ENCODE data around the gene GON4L. TPM values are rescaled to one million over a fixed set of nuclear protein-coding genes. Genes with fewer than 3 reads are reported as not detected.
A peak's percentile ranks its signal among the peaks of the same experiment; 100 is the strongest.
"Not testable (repeated sequence)": the region's sequence is repeated elsewhere in the genome, so short reads cannot be mapped to it uniquely, and the experiment has no call there.

Gene GON4L
- total RNA-seq, 1 experiment from 2014 or later = 25.8 TPM

DNA sequence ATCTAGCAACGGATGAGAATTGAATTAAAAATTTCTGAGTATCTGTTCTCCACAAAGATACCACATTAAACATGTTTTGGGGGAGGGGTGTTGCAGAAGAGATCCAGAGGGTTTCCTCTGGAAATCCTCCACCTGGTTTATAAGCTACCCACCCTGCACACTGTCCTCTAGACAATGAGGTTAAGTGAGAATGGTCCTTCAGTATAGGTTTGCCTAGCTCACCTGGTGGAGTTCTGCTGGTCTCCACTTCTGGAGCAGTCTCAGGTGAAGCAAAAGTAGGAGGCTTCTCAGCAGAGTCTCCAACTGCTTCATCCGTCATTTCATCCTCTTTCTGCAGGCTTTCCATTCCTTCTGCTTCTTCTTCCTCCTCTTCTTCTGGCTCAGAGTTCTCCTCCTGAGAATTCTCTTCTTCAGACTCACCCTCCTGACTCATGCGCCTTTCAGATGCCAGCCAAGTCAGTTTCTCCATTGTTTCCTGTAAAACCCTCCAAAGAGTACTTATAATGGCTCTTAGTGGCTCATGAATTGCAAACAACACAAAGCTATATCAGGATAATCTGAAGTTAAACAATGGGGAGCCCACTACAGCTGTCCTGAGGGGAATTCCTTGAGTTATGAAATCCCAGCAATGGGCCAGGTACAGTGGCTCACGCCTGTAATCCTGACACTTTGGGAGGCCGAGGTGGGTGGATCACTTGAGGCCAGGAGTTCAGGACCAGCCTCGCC is 93.8 kb downstream of the GON4L start:
- DNase-seq = peak; percentile 14 to 41

DNA sequence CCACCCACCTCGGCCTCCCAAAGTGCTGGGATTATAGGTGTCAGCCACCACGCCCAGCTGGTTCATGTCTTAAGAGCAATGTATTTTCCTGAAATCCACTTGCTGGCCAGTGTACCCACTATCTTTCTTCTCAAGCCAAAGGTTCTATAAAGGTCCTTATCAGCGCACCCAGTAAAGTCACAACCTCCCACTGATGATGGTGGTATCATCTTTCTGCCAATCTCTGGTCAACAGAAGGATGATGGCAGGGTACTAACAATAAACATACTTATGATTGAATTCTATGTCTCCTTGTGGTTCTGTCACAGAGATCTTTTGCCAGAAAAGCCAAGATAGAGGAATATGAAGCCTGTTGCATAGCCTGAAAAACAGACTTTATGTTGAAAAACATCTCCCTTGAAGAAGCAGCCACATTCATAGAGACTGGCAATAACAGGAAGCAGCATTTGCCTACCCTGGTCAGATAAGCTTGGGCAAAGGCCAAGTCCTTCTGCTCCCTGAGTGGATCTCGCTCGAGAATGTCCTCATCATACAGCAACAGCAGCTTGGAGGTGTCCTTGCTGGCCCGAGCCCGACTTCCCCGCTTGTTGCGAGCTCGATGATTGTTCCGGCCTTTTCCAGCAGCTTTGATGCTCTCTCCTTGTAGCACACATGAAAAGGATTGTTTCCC is 95.1 kb downstream of the GON4L start:
- H3K27me3 ChIP-seq = no peaks in the 10 kb centered on the region
- no peaks in the 10 kb centered on the region for H3K9me3 ChIP-seq (replicated peaks)
- DNase-seq = no peak
- H3K36me3 ChIP-seq = peaks cover 48% of the 10 kb centered on the region
- no peak overlapping the region for H3K27ac ChIP-seq
- H3K4me3 ChIP-seq = no peak overlapping the region
- H3K4me1 ChIP-seq = no peaks in the 10 kb centered on the region

More for the DNA sequence above, 93.8 kb downstream of the GON4L start:
- not testable (repeated sequence) for H3K4me3 ChIP-seq; H3K9me3 ChIP-seq (replicated peaks); H3K27ac ChIP-seq; H3K4me1 ChIP-seq; H3K27me3 ChIP-seq
- peaks cover 50% of the 10 kb centered on the region for H3K36me3 ChIP-seq

DNA sequence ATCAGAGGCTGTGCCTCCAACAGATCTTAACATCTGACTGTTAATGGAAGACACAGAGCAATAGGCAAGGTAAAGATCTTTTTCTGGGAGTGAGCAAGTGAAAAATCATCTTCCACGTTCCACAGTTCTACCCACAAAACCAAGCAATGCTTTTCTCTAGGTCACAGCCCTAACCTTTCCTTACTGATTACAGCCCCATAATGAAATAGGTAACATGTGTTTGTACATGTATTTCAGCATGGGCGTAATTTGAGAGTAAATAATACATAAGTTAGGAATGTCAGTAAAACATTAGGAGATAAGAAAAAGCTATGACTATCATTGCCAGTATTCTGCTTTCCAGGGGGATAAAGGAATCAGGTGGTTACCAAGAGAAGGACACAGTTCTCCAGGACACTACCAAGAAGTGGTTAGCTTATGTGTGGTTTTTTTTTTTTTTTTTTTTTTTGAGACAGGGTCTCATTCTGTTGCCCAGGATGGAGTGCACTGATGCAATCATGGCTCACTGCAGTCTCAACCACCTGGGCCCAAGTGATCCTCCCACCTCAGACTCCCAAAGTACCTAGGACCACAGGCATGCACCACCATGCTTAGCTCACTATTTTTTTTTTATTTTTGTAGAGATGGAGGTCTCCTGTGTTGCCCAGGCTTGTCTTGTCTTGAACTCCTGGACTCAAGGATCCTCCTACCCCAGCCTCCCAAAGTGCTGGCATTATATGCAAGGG is 96.1 kb downstream of the GON4L start:
- peaks cover 50% of the 10 kb centered on the region for H3K36me3 ChIP-seq
- no peaks in the 10 kb centered on the region for H3K9me3 ChIP-seq (replicated peaks)
- DNase-seq = no peak
- no peaks in the 10 kb centered on the region for H3K27me3 ChIP-seq
- no peak overlapping the region for H3K27ac ChIP-seq
- no peaks in the 10 kb centered on the region for H3K4me1 ChIP-seq
- H3K4me3 ChIP-seq = no peak overlapping the region

DNA sequence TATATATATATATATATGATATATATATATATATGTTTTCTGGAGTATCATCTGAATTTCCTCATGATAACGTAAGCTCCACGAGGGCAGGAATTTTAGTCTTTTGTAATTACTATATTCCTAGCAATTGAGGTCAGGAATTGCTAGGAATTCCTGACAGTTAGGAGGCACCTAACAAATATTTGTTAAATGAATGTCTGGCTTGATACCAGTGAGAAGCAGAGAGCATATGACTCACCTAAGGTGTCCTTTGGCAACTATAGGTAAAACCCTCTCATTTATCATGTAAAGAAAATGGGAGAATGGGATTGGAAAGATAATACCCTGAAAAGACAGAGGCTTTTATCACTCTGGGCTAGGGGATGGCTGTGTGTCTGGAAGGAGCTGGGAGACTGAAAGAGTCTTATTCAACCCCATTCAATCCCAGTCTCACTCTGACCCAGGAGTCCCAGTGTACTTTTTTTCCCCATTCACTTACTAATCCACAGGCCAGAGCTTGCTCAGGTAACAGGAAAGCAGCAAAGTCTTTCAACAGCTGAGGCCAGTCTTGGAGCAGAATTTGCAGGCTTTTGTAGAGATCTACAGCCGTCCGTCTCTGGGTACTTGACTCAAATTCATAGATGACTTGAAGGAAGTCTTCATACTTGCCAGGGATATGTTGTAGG is 96.9 kb downstream of the GON4L start:
- Histone ChIP-seq H3K36me3 (peaks cover 49% of the 10 kb centered on the region), H3K27me3 (no peaks in the 10 kb centered on the region), H3K9me3 (replicated peaks) (no peaks in the 10 kb centered on the region), H3K4me3 (no peak overlapping the region), H3K4me1 (no peaks in the 10 kb centered on the region), H3K27ac (no peak overlapping the region)
- no peak for DNase-seq

DNA sequence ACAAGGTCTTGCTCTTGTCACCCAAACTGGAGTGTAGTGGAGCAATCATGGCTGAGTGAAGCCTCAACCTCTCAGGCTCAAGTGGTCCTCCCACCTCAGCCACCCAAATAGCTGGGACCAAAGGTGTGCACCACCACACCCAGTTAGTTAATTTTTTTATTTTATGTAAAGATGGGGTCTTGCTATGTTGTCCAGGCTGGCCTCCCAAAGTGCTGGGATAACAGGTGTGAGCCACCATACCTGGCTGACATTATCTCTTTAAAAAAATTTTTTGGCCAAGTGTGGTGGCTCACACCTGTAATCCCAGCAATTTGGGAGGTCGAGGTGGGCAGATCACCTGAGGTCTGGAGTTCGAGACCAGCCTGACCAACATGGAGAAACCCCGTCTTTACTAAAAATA is 98.0 kb downstream of the GON4L start:
- not testable (repeated sequence) for H3K27ac ChIP-seq; H3K4me1 ChIP-seq; H3K4me3 ChIP-seq; H3K27me3 ChIP-seq; H3K9me3 ChIP-seq (replicated peaks); DNase-seq
- peaks cover 44% of the 10 kb centered on the region; the same call in 1 of the 2 replicates for H3K36me3 ChIP-seq

DNA sequence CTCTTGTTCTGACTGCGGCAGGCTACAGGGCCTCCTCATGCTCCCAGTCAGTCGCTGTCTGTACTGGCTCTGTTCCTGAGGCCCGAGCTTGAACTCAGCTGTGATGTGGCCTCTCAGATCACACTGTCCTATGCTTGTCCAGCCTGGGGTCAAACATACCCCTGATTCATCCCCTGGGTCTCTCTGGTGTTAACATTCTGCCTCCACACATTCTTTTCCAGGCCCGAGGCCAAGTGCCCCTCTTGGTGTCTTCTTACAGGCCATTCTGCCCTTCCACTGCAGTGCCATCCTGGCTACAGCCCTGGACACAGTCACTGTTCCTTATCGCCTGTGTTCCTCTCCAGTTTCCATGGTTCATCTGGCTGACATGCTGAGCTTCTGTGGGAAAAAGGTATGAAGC is 108.9 kb downstream of the GON4L start:
- not testable (repeated sequence) for H3K27me3 ChIP-seq; H3K4me3 ChIP-seq; DNase-seq; H3K4me1 ChIP-seq; H3K9me3 ChIP-seq (replicated peaks); H3K27ac ChIP-seq
- H3K36me3 ChIP-seq = peaks cover 10% of the 10 kb centered on the region; the same call in 1 of the 2 replicates

DNA sequence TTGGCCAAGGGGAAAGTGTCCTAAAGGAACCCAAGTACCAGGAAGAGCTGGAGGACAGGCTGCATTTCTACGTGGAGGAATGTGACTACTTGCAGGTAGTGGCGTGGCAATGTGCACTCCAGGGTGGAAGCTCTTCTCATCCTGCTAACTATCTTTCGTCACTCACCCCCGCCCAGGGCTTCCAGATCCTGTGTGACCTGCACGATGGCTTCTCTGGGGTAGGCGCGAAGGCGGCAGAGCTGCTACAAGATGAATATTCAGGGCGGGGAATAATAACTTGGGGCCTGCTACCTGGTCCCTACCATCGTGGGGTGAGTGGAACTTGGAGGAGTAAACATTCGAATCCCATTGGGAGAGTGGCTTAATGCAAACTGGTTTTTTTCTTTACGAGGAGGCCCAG is 109.4 kb downstream of the GON4L start:
- peaks cover 10% of the 10 kb centered on the region; the same call in 1 of the 2 replicates for H3K36me3 ChIP-seq
- not testable (repeated sequence) for H3K27ac ChIP-seq; H3K4me1 ChIP-seq; H3K27me3 ChIP-seq; H3K4me3 ChIP-seq; DNase-seq; H3K9me3 ChIP-seq (replicated peaks)

DNA sequence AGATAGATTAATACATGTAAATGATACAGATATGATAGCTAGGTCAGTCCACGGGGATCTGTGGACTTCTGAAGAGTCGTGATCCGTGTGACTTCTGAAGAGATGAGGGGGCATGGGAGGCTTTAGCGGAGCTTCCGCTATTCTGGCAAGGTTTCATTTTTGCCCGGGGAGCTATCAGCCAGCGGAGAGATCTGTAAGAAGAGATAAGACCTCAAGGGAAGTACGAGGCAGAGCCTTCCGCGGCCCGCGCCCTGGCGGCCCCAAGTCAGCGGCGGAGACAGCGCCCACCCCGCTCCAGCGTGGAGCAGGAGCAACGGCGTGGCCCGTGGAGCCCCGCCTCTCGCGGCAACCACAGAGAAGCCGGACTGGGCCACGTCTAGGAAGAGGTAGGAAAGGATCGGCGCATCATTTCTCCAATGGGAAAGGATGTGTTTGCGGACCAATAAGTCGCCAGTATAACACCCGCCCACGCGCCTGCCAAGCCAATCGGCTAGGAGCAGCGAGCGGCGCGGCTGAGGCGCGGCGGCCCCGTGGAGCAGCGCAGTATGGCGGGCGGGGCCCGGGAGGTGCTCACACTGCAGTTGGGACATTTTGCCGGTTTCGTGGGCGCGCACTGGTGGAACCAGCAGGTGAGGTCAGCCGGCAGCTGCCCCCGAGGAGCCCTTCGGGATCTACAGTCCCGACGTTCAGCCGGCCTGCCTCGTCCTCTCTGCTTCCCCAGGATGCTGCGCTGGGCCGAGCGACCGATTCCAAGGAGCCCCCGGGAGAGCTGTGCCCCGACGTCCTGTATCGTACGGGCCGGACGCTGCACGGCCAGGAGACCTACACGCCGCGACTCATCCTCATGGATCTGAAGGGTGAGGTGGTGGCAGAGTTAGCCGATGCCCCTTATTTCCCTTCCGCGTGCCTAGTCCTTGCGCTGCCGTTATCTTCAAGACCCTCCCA is 111.5 kb downstream of the GON4L start:
- not testable (repeated sequence) for H3K36me3 ChIP-seq; H3K27me3 ChIP-seq; H3K9me3 ChIP-seq (replicated peaks); H3K4me1 ChIP-seq
- H3K27ac ChIP-seq = peak overlapping the region; percentile 30
- peak; percentile 97 for DNase-seq
- H3K4me3 ChIP-seq = peak overlapping the region; percentile 64

DNA sequence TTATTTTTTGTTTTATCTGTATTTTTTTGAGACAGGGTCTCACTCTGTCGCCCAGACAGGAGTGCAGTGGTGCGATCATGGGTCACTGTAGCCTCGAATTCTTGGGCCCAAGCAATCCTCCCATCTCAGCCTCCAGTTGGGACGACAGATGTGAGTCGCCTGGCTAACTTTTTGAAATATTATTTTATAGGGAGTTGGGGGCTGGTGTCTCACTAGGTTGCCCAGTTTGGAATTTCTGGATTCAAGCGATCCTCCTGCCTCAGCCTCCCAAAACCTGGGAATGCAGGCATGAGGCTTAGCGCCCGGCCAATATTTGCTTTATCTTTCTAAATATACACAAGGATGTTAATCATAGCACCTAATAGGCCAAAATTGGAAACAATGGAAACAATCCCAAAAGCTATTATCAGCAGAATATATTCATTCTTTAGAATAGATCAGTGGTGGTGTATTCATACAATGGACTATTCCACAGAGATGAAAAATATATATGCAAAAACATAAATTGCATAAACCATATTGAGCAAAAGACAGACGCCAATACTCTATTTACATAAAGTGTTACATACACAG is 112.2 kb downstream of the GON4L start:
- H3K4me3 ChIP-seq = peak overlapping the region; percentile 64
- H3K27me3 ChIP-seq = no peaks in the 10 kb centered on the region
- peak overlapping the region; percentile 30 for H3K27ac ChIP-seq
- H3K4me1 ChIP-seq = no peaks in the 10 kb centered on the region
- DNase-seq = no peak
- H3K9me3 ChIP-seq (replicated peaks) = no peaks in the 10 kb centered on the region
- H3K36me3 ChIP-seq = peaks cover 4% of the 10 kb centered on the region; the same call in 1 of the 2 replicates

DNA sequence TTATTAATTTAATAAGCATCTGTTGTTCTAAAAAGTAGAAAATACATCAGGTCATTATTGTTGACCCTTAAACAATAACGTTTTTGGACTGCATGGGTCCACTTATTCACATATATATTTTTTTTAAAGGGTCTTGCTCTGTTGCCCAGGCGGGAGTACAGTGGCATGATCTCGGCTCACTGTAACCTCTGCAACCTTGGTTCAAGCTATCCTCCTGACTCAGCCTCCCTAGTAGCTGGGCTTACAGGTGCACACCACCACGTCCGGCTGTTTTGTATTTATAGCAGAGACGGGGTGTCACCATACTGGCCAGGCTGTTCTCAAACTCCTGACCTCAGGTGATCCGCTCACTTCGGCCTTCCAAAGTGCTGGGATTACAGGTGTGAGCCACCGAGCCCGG is 115.1 kb downstream of the GON4L start:
- Histone ChIP-seq H3K27ac (no peak overlapping the region), H3K27me3 (no peaks in the 10 kb centered on the region), H3K4me3 (no peak overlapping the region), H3K4me1 (no peaks in the 10 kb centered on the region), H3K9me3 (replicated peaks) (no peaks in the 10 kb centered on the region), H3K36me3 (peaks cover 7% of the 10 kb centered on the region)
- DNase-seq = no peak

DNA sequence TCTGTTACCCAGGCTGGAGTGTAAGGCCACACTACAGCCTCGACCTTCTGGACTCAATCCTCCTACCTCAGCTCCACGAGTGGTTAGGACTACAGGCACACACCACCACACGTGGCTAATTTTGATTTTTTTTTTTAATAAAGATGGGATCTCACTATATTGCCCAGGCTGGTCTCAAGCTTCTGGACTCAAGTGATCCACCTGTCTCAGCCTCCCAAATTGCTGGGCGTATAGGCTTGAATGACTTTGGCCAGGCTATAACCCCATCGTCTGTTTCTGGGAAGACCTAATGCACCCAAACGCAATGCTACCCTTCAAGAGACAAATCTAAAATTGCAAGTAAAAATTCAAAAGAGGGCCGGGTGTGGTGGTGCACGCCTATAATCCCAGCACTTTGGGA is 116.0 kb downstream of the GON4L start:
- Histone ChIP-seq H3K36me3 (peaks cover 7% of the 10 kb centered on the region), H3K9me3 (replicated peaks) (no peaks in the 10 kb centered on the region), H3K4me3 (no peak overlapping the region), H3K27me3 (no peaks in the 10 kb centered on the region), H3K27ac (no peak overlapping the region), H3K4me1 (no peaks in the 10 kb centered on the region)
- DNase-seq = no peak

DNA sequence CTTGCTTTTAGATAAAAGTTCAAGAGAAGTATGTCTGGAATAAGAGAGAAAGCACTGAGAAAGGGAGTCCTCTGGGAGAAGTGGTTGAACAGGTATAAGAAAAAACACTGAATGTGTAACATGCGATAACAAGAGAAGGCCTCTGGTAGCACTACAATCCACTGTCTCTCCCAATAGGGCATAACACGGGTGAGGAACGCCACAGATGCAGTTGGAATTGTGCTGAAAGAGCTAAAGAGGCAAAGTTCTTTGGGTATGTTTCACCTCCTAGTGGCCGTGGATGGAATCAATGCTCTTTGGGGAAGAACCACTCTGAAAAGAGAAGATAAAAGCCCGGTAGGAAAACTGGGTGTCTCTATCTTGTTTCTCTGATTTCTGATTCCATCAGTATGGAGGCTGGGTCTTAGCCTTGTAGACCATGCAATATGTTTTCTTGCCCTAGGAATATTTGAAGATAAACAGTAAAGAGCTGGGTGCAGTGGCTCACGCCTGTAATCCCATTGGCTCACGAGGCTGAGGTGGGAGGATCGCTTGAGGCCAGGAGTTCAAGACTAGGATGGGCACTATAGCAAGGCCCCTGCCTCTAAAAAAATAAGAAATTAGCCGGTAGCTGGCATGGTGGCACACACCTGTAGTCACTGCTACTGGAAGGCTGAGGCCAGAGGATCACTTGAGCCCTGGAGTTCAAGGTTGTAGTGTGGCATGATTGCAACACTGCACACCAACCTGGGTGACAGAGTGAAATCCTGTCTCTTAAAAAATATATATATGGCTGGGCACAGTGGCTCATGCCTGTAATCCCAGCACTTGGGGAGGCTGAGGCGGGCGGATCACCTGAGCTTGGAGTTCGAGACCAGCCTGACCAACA is 127.7 kb downstream of the GON4L start:
- DNase-seq = peak; percentile 51 to 75
- Histone ChIP-seq H3K36me3 (peaks cover 13% of the 10 kb centered on the region; the same call in 1 of the 2 replicates), H3K4me3 (no peak overlapping the region), H3K4me1 (no peaks in the 10 kb centered on the region), H3K27me3 (no peaks in the 10 kb centered on the region), H3K9me3 (replicated peaks) (no peaks in the 10 kb centered on the region), H3K27ac (no peak overlapping the region)

DNA sequence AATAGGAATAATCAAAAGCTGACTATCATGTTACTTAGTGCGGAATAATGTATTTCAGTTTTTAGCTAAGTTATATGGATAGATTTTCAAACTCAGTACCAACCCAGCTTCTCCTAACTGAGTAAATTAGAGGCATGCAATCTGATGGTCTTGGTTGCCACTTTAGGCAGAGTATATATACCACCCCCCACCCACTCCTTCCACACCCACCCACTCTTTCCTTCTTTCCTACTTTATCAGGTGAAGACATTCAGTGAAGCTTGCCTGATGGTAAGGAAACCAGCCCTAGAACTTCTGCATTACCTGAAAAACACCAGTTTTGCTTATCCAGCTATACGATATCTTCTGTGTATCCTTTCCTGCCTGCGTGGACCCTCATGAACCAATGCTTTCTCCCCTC is 131.9 kb downstream of the GON4L start:
- no peak overlapping the region for H3K4me3 ChIP-seq
- H3K27me3 ChIP-seq = no peaks in the 10 kb centered on the region
- H3K27ac ChIP-seq = no peak overlapping the region
- no peaks in the 10 kb centered on the region for H3K4me1 ChIP-seq
- DNase-seq = no peak
- H3K36me3 ChIP-seq = peaks cover 17% of the 10 kb centered on the region; the same call in 1 of the 2 replicates
- H3K9me3 ChIP-seq (replicated peaks) = no peaks in the 10 kb centered on the region
